ENCODE data around the gene OR6B2. TPM values are rescaled to one million over a fixed set of nuclear protein-coding genes. Genes with fewer than 3 reads are reported as not detected.
"Not testable (repeated sequence)": the region's sequence is repeated elsewhere in the genome, so short reads cannot be mapped to it uniquely, and the experiment has no call there.

OR6B2 gene
- not detected in 2 replicates for total RNA-seq

DNA sequence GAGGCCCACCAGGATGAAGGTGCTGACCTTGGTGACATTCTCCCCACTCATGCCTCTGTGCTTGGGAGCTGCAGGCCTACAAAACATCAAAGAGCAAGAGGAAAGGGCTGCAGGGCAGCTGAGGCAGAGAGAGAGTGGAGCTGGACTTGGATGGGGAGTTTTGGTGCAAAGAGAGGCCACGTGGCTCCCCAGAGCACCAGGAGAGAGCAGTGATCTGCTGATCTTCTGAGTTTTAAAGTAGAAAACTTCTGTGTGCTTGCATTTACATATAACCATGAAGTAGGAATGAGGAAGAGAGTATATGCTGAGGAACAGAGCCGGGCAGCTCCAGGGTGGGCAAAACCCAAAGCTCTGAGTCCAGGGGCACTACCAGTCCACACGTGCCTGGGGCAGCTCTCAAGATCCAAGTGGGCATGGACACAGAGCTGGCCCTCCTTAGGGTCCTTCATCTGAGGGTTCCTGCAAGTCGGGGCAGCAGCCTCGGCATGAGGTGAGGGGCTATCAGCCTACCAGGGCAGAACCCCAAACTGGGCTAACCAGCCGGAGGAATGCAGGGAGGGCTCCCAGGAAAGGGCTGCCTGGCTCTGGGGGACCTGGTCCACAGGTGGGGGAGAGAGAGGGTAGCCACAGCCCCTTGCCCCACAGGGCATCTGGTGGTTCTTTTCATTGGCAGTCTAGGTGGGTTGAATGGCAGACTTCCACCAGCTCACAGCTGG is at the start of gene OR6B2:
TSS of gene OR6B2 (minus strand) at position 51 of the 716 bp plus-strand sequence. CDS start at position 51, 0 bp downstream.
- intact Hi-C loops (cut with micrococcal nuclease) = no loop called here

DNA sequence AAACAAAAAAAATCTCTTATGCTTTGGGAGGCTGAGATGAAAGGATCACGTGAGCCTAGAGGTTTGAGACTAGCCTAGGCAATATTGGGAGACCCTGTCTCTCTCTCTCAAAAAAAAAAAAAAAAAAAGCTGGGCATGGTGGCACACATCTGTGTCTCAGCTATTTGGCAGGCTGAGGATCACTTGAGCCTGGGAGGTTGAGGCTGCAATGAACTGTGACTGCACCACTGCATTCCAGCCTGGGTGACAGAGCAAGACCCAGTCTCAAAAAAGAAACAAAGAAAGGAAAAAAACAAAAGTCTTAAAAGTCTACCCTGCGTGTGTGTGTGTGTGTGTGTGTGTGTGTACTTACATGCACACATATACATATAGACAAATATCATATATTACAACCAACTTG is 48.4 kb upstream of the OR6B2 start:
- intact Hi-C loops (cut with micrococcal nuclease) = no loop called here

DNA sequence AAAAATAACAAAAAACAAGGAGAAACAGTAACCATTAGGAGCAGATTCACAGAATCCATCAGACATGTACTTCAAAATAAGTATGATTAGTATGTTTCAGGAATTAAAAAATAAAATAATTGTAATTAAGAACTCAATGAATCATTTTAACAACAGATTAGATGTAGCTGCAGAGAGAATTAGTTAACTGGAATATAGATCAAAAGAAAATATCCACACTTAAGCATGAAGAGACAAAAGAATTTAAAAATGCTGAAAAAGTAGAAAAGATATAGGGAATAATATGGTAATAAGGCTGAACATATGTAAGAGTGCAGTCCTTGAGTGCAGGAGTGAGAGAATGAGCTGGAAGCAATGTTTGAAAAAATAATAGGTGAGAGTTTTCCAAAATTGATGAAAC is 47.2 kb upstream of the OR6B2 start:
- intact Hi-C loops (cut with micrococcal nuclease) = no loop called here

DNA sequence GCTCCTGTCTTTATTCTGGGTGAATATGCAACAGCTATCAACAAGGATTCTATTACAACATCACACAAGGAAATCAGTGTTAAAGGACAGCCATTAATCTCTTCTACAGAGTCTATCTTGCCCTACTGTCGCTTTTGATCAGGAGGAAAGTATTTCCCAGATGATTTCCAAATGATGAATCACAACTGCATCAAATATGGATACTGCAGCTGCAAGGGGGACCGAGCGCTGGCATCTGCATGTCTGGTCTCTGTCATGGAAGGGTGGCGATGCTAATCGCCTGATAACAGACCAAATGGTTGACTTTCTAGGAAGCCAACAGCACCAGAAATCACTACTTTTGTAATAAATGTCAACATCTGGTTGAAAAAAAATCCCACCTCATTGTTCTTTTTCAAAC is 44.3 kb upstream of the OR6B2 start:
- intact Hi-C loops (cut with micrococcal nuclease) = no loop called here

DNA sequence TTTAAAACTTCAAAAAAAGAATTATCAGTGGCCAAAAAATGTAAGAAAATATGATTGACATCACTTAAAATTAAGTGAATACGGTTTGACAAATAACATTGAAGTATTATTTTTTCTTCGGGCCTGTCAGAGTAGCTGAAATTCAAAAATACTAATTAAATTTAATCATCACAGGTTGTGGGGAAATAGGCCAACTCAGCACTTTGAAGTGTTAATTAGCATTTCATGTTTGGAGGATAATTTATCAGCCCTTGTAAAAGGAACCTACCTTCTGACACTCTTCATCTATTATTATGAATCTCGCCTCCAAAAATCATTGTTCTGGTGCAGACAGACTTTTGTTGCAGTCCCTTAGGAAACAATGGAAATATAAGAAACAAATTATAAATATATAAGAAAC is 40.7 kb upstream of the OR6B2 start:
- intact Hi-C loops (cut with micrococcal nuclease) = no loop called here

DNA sequence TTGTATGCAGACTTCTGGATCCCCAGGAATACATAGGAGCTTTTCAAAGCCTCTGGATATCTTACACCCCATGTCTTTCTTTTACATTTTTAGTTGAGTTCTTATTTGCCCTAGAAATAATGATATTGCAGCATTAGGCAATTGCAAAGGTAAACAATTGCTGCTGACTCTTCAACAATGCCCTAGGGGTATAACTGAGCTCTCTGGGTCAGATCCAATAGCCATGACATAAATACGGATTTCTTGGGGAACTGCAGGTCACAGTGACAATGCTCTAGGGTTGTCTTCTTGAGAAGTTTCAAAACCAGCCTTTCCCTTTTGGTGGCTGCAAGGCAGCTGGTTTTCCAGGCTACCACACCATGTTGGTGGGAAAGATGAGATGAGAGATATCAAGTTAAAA is 39.6 kb upstream of the OR6B2 start:
- intact Hi-C loops (cut with micrococcal nuclease) = no loop called here

DNA sequence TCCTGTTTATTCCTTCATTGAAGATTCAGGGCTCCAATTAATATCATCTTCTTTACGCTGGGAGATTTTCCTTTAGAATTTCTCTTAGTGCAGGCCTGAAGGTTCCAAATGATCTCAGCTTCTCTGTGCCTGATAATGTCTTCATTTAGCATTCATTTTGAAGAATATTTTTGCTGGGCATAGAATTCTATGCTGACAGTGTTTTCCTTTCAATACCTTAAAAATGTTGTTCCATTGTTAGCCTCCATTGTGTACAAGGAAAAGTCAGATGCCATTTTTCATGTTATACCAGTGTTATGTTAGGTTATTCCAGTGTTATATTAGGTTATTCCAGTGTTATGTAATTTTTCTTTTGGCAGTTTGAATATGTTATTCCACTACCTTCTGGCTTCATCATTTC is 38.0 kb upstream of the OR6B2 start:
- intact Hi-C loops (cut with micrococcal nuclease) = no loop called here

DNA sequence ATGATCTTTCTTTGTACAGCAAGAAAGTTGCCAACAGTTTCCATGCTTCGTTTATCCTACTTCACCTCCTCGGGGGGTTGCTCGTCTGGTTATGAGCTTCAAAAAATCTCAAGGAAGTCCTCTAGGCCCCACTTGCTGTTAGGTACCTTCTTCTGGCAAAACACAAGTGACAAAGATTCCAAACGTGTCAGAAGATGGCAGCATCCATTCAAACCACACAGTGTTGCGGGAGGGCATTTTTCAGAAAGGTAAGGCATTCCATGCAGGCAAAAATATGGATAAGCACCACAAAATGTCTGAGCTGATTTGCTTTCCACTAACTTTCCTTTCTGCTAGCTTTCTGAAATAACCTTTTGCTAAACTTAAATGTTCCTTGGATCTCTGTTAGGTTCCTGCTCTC is 36.3 kb upstream of the OR6B2 start:
- intact Hi-C loops (cut with micrococcal nuclease) = no loop called here

DNA sequence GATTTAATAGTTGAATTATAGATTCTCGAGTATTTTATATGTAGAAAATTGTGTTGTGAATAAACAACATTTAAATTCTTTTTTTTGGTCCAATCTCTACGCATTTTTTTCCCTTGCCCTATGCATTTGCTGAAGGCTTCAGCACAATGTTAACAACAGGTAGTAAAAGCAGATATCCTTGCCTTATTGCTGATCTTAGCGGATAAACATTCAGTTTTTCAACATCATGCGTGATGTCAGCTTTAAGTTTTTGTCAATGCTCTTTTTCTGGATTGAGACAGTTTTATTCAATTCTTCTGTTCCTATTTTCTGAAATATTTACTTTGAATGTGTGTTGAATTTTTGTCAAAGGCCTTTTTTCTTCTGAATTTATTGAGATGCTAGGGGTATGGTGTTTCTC is 34.7 kb upstream of the OR6B2 start:
- intact Hi-C loops (cut with micrococcal nuclease) = loop anchor here (5.0 kb wide), 1 partner anchor 372 kb away; the partner anchor contains the start of gene GPC1

DNA sequence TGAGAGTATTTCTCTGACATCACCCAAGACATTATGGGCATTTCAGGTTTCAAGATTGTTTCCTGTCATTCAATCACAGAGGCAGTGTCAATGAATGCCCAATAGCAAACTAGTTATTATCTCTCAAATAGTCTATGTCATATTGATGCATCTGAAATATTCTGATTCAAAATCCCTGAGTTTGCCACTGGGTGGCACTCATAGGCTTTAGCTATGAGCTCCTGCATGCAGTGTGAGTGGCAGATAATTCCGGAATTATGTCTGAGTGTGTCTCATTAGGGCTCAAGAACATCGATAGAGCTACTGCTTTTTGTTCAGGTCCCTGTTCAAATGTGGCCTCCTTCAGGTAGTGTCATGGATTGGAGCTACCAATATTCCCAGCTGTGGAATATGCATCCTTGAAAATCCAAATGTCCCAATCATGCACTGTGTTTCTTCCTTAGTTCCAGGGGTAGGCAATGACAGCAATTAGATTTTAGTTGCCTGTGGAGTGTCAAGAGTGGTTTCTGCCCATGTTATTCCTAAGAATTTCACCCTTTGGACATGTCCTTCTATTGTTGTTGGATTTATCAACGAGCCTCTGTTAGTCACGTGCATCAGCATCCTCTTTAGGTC is 30.9 kb upstream of the OR6B2 start:
- intact Hi-C loops (cut with micrococcal nuclease) = loop anchor here (1.0 to 5.0 kb wide), 2 partner anchors 82 to 376 kb away; partner anchors contain the start of gene GPC1

DNA sequence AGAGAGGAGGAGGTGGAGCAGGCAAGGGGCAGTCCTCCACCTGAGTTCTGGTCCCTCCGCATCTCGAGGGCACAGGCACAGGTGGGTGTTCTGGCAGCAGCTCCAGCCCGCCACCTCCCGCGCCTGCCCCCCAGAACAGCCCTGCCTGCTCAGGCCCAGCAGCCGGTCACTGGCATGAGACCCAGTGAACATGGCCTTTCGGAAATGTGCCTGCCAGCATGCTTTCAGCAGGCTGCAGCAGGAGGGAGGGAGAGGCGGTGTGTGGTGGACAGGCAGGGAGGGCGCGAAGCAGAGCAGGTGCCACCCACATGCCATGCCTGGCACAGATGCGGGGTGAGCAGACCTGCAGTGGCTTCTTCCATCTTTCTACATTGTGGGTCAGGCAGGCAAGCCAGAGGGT is 26.4 kb upstream of the OR6B2 start:
- intact Hi-C loops (cut with micrococcal nuclease) = no loop called here

DNA sequence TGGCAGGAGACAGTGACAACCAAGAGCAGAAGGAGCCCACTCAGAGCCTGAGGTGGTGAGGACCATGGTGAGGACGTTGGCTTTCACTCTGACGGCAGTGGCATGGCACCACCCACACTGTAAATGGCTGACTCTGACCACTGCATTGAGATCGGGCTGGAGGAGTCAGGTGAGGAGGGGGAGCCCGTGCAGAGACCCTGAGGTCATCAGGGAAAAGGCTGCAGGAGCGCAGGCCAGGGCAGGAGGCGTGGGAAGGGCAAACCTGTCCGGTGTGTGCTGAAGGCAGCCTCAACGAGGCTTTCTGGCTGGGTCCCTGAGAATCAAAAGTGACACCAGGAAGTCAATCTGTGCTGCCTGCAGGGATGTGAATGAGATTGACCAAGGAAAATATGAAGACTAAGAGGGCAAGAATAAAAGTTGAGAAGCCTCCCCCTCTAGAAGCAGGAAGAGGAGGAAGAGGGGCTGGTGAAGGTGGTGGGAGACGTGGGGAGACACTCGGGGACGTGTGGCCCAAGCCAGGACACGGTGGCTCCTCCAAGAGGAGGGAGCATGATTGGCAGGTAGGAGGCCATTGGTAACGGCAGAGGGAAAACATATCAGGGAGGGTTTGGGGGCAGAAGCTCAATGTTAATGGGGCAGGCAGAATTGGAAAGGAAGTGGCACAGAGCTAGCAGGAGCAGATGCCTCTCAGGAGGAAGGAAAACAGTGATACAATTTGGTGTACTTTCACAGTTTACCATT is 25.1 kb upstream of the OR6B2 start:
- intact Hi-C loops (cut with micrococcal nuclease) = no loop called here

DNA sequence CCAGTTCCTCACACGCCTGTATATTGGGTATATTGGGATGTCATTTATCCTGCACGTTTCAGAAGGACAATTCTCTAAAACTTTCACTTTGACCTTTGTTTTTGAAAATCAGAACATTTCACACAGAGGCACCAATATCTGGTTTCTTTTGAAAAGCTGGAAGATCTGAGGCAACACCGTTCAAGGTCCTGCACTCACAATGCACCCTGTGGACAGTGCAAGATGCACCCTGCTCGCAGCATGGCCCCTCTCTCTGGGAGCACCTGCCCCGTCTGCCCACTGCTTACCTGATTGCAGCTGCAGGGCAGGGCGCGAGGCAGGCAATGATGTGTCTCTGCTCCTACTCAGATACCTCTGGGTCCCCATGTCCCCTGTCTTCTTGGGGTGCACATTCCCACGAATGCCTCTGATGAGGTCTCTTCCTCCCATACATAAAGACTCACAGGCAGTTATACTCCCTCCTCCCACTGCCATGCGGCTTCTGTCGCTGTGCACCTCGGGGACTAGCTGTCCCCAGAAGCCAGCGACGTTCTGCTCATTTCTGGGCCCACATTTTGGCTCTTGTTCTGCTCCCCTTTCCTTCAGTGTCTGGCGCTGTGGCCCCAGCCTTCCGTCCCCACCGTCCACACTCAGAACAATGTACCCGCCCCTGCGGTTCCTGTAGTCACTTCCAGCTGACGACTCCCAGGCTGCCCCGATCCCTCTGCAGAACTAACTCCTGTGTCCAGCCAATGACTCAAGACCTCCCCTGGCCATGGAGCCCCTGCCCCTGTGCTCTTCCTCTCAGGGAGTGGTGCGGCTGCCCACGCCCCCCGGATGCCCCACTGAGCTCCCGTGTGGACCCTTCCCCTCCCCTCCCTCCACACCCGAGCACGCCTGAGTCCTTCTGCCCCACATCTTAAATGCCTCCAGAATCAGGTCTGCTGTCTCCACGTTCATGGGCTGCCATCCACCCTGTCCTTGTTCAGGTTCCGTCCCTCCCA is 23.2 kb upstream of the OR6B2 start, which contains the start of gene OR6B3:
TSS of gene OR6B3 (minus strand) at position 349 of the 983 bp plus-strand sequence.
- intact Hi-C loops (cut with micrococcal nuclease) = no loop called here

DNA sequence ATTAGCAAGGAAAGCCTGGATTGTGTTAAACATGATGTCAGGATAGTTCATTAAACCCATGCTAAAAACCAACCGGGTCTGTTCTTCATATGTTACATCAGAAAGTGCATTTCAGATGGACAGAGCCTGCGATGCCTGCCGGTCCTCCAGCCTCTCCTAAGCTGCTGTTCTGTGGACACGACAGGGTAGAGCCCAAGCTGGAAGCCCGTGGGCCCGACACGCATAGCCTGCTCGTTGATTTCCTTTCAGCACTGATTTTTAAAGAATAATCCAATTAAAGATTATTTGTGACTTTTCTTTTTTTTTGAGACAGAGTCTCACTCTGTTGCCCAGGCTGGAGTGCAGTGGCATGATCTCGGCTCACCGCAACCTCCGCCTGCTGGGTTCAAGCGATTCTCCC is 22.3 kb upstream of the OR6B2 start:
- intact Hi-C loops (cut with micrococcal nuclease) = no loop called here

DNA sequence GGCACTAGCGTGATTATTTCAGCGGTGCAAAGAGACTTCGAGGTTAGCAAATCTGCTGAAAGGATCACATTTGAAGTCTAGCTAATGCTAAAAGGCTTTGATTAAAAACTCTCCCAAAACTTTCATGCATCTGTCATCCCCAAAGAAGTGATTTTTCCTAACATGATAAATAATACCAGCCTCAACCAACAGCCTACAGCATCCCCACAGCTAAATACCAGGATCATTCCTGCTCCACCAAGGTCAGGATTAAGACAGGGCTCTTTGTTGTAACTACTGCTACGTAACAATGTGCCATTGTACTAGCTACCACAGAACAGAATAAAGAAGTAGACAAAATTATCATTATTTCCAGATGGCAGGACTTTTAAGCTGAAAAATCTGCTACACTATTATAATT is 21.5 kb upstream of the OR6B2 start:
- intact Hi-C loops (cut with micrococcal nuclease) = no loop called here

DNA sequence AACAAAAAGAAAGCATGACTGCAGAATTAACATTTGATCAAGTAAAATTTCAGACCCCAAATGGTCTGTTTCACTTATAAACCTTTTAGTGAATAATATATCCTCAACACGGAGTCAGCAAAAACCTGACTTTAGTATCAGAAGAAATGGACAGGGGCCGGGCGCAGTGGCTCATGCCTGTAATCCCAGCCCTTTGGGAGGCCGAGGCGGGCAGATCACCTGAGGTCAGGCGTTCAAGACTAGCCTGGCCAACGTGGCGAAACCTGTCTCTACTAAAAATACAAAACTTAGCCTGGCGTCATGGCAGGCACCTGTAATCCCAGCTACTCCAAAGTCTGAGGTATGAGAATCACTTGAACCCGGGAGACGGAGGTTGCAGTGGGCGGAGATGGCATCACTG is 20.0 kb upstream of the OR6B2 start:
- intact Hi-C loops (cut with micrococcal nuclease) = no loop called here

DNA sequence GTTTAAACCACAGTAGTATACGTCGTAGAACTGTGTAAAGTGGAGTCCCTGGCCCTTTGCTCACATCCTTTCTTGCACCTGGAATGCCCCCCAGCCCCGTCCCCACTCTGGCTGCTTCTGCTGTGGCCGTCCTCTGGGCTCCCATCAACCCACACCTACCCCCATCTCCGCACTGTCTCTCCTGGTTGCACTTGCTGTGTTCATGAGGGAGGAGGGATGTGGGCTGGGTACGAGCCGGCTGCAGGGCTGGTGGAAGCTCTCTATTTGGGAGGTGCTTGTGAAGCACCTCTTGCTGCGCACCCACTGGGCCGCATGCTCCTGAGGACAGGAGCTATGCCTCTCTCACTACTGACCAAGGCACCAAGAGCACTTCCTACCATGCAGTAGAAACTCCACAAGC is 18.0 kb upstream of the OR6B2 start:
- intact Hi-C loops (cut with micrococcal nuclease) = no loop called here

DNA sequence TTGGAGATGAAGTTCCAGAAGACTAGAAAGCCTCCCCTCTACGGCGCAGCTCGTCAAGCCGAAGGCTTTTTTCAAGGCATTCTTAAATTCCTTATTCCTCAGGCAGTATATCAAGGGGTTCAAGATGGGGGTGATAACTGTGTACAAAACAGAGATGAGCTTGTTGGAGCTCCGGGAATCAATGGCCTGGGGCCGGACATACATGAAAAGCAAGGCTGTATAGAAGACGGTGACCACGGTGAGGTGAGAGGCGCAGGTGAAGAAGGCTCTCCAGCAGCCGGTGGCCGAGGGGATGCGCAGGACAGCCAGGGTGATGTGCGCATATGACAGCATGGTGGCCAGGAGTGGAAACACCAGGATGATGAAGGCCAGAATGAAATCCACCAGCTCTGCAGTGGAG is 14.9 kb upstream of the OR6B2 start:
- intact Hi-C loops (cut with micrococcal nuclease) = no loop called here

DNA sequence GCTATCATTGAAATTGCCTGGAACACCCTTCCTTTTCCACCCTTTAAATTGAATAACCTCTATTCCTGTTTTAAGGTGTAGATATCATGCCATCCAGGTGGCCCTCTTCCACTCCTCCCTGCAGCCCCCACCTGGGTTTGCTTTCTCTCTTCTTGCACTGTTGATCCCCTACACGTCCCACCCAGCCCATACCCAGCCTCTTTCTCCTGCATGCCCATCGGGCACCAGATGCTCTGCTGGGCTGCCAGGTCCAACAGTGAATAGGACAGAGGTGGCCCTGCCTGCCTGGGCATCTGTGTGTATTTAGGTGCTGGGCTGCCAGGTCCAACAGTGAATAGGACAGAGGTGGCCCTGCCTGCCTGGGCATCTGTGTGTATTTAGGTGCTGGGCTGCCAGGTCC is 13.9 kb upstream of the OR6B2 start:
- intact Hi-C loops (cut with micrococcal nuclease) = not testable (repeated sequence)

DNA sequence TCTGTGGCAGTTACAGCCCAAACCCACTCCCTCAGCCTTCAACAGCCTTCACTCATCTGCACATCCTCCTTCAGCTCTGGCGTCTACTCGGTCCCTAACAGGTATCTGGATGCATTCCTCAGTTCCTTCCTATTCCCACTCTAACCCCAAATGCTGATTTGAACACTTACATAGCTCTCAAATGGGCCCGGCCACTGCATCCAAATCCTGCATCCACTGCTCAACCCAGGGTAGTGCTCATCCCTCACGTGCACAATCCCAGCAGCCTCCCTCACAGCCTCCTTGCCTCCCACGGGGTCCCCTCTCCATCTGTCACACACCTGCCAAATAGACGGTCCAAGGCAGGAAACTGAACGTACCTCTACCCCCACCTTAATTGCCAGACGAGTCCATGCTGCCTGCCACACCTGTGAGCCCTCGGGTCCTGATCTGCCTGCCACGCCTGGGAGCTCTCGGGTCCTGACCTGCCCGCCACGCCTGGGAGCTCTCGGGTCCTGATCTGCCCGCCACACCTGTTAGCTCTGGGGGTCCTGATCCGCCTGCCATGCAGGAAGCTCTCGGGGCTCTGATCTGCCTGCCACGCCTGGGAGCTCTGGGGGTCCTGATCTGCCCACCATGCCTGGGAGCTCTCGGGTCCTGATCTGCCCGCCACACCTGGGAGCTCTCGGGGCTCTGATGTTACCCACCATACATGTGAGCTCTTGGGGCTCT is 13.2 kb upstream of the OR6B2 start:
- intact Hi-C loops (cut with micrococcal nuclease) = no loop called here

DNA sequence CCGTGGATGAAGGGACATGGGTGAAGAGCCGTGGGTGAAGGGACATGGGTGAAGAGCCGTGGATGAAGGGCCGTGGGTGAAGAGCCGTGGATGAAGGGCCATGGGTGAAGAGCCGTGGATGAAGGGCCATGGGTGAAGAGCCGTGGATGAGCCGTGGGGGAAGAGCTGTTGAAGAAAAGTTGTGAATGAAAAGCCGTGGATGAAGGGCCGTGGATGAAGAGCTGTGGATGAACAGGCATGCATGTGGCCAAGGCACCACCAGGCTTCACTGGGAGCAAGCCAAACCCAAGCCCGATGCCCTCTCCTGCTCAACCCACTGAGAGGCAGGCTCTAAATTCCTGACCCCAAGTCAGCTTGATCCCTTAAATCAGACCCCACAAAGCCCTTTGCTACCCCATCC is 12.5 kb upstream of the OR6B2 start:
- intact Hi-C loops (cut with micrococcal nuclease) = no loop called here

All from T-helper 2 cell treated with Interferon-gamma antibody and Interleukin-4, amounts not matched to agents 100 ng/mL and 5 ng/mL, for 36 hours (primary cell).